ENCODE results near the gene RGS9.
"Not testable (repeated sequence)": the region's sequence is repeated elsewhere in the genome, so short reads cannot be mapped to it uniquely, and the experiment has no call there.

RGS9 gene

GRCh38 chr17:65183736-65184135 is 46.6 kb downstream of the RGS9 start:
- no peak for DNase-seq (ENCODE audit: low spot score)

GRCh38 chr17:65184235-65184959 is 47.2 kb downstream of the RGS9 start:
- no peak for DNase-seq (ENCODE audit: low spot score)

- no peak for DNase-seq (ENCODE audit: low spot score)
These were observed 47.9 kb downstream of the RGS9 start for GRCh38 chr17:65185062-65185461.

GRCh38 chr17:65185668-65186382 is 48.7 kb downstream of the RGS9 start:
- no peak for DNase-seq (ENCODE audit: low spot score)

- no peak for DNase-seq (ENCODE audit: low spot score)
These were observed 53.4 kb downstream of the RGS9 start for GRCh38 chr17:65190467-65191097.

DNA sequence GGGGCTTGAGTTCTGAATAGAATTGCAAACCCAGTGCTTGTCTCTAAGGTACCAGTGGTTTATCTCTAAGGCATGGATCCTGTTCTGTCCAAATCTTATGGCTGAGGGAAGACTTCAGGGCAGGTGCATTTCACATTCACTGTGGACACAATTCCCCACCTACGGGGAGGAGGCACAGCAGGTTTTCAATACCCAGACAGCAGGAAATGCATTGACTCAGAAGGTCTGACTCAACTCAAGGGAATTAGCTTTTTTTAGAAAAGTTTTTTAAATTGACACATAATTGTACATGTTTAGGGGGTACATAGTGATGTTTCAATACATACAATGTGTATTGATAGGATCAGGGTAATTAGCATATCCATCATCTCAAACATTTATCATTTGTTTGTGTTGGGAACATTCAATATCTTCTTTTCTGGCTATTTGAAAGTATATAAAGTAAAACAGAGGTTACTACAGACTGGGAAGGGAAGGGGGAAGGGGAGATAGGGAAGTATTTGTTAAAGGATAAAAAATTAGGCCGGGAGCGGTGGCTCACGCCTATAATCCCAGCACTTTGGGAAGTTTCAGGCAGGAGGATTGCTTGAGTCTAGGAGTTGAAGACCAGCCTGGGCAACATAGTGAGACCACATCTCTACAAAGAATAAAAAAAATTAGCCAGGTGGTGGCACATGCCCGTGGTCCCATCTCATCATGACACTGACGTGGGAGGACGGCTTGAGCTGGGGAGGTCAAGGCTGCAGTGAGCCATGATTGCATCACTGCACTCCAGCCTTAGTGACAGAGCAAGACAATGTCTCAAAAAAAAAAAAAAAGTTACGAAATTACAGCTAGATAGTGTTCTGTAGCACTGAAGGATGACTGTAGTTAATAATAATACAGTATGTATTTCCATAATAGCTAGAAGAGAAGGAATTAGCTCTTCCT is 54.9 kb downstream of the RGS9 start:
- DNase-seq (ENCODE audit: low spot score), result no peak

GRCh38 chr17:65193305-65193704 is 56.1 kb downstream of the RGS9 start:
- no peak for DNase-seq (ENCODE audit: low spot score)

- no peak for DNase-seq (ENCODE audit: low spot score)
These were observed 56.6 kb downstream of the RGS9 start for GRCh38 chr17:65193716-65194293.

DNA sequence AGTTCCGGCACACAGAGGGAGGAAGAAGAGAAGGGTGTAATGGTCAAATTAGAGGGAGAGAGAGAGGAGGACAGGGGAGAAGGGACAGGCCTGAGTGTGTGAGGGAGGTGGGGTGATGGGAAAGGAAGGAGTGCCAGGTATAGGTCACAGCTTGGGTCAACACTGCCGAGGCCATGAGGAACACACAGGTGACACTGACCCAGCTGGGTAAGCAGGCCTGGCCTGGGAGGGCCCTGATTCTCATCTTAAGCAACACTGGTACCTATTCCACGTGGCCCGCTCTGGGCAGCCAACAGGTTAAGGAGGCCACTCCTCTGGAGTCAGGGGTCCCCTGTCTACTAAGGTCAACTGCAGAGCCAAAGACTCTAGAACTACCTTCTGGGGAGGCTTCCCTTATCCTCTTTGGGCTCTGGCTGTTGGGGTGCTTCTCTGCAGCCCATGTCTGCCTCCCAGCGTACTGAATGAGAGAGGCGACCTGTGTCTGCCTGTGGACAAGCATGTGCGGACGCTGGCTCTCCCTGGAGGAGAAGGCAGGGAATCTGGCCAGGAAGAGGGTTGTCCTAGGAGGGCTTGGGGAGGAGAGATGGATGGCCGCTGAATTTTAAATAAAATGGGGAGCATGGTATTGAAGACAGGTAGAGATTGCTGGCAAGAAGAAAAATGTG is 57.6 kb downstream of the RGS9 start:
- no peak for DNase-seq (ENCODE audit: low spot score)

DNA sequence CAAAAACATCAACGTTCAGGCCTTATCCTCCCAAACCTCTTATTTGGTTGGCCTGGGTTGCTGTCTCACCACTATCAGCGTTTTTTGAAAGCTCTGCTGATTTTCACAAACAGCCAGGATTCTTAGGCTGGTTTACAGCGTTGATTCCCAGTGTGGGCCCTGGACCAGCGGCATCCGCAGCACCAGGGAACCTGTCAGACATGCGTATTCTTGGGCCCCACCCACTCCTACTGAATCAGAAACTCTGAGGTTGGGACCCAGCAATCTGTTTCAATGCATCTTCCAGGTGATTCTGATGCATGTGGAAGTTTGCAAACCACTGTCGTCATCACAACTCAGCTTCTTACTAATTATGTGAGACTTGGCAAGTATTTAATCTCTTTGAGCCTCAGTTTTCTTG is 58.5 kb downstream of the RGS9 start:
- DNase-seq (ENCODE audit: low spot score), result no peak

- no peak for DNase-seq (ENCODE audit: low spot score)
These were observed 59.4 kb downstream of the RGS9 start for GRCh38 chr17:65196617-65197016.

- DNase-seq (ENCODE audit: low spot score), result no peak
These were observed 60.0 kb downstream of the RGS9 start for GRCh38 chr17:65197201-65197600.

- peak; percentile 65 for DNase-seq (ENCODE audit: low spot score)
These were observed 61.6 kb downstream of the RGS9 start for GRCh38 chr17:65198653-65199382.

GRCh38 chr17:65201331-65201730 is 64.2 kb downstream of the RGS9 start:
- DNase-seq (ENCODE audit: low spot score), result no peak

GRCh38 chr17:65202844-65203571 is 65.8 kb downstream of the RGS9 start:
- DNase-seq (ENCODE audit: low spot score), result no peak

- no peak for DNase-seq (ENCODE audit: low spot score)
These were observed 66.8 kb downstream of the RGS9 start for GRCh38 chr17:65204001-65204400.

- no peak for DNase-seq (ENCODE audit: low spot score)
These were observed 68.5 kb downstream of the RGS9 start for GRCh38 chr17:65205655-65206054.

DNA sequence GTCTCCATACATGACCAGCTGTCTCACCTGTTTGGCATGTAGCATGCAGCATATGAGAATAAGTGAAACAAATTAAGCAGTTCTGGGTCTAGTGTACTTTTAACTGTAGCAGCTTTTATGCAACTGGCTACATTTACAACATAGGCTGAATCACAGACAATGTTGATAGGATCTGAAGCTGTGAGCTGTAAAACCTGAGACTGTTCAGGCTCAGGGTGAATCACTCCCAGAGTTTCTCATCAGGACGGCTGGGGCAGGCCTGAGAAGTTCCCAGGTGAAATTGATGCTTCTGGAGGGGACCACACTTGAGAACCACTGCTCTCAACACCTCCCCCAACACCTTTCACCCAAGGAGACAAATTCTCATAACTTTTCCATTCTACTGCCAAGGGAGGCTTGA is 70.3 kb downstream of the RGS9 start:
- DNase-seq (ENCODE audit: low spot score), result not testable (repeated sequence)

- DNase-seq (ENCODE audit: low spot score), result no peak
These were observed 71.5 kb downstream of the RGS9 start for GRCh38 chr17:65208717-65209116.

DNA sequence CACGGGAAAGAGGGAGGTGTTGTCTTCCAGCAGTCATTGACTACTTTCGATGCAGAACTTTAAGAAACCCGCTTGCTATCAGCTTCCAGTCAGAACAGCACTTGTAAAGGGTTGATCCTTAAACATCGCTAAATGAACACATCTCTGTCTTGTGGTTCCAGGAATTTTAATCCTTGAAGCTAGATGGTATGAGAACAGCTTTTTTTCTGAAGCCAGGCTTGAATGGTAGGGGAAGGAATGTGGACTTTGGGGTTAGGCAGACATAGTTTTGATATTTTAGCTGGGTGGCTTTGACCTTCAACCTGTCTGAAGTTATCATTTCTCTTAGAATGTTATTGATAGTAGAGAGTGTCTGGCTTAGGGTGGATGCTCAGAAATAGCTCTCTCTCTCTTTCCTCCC is 81.1 kb downstream of the RGS9 start:
- DNase-seq (ENCODE audit: low spot score), result no peak
